HepG2 (cell line): Measurements from ENCODE around the gene BTG3. TPM values are rescaled to one million over a fixed set of nuclear protein-coding genes. Genes with fewer than 3 reads are reported as not detected.

ENCODE experiments used
- ATAC-seq: fragments of 200-7000 bp; cut with Tn5 transposase; 3 replicates; pipeline ENCODE4 v1.9.1; 2020; ENCODE audit warnings: mild to moderate bottlenecking, moderate library complexity
- BruUV-seq: library from RNA; stranded (reverse); fragments of 400-500 nt; replicated peaks from 2 replicates; lab custom pipeline; 2021; lab: Mats Ljungman, UMichigan
- CTCF ChIA-PET: fragments of 300-600 bp; formaldehyde crosslinking; extraction: SDS; loops from one replicate; lab custom pipeline; 2021; ENCODE audit warnings: low total read pairs, inconsistent platforms, low intra/inter-chr PET ratio; lab: Yijun Ruan, JAX
- POLR2A ChIA-PET: fragments of 350-600 bp; sonication (Branson Sonifier 250); formaldehyde crosslinking; loops from one replicate; lab custom pipeline; 2020; ENCODE audit warnings: antibody characterized with exemption, inconsistent platforms; lab: Yijun Ruan, JAX
- DNase-seq: peaks from one replicate; pipeline ENCODE4 v3.0.0-alpha.2; 2015; ENCODE audit warnings: low spot score
- FAIRE-seq: peaks from 3 replicates; lab custom pipeline; 2011; peaks lifted over from hg19 to GRCh38; lab: Jason Lieb, UNC
- H2AFZ ChIP-seq: one replicate; pipeline ENCODE4 v1.6.1; 2011; ENCODE audit warnings: low read length, inconsistent platforms
- H3K27ac ChIP-seq: fragments of 300-600 bp; 3 replicates; pipeline ENCODE4 v1.8.0; 2011; ENCODE audit warnings: mixed run types, mild to moderate bottlenecking, mixed read lengths, low read length, inconsistent platforms; ENCODE audit not compliant: insufficient read depth; ENCODE audit errors: extremely low read length
- H3K27me3 ChIP-seq, 2 experiments: fragments of 200-600 bp in 1 of 2; 2 replicates in 1 of 2; 3 replicates in 1 of 2; pipeline versions ENCODE4 v1.6.0 to v1.8.0; 2011; ENCODE audit warnings: low read length in 2 of 2, mild to moderate bottlenecking in 2 of 2, moderate library complexity in 2 of 2, inconsistent platforms in 1 of 2; ENCODE audit not compliant: insufficient read depth in 2 of 2, control insufficient read depth in 1 of 2
- H3K36me3 ChIP-seq, 2 experiments: fragments of 200-600 bp in 1 of 2; replicated peaks in 1 of 2; 2 replicates in 1 of 2; 3 replicates in 1 of 2; pipeline versions ENCODE4 v1.5.1 to v1.8.0; 2011; ENCODE audit warnings: low read length in 2 of 2, inconsistent platforms in 1 of 2; ENCODE audit not compliant: insufficient read depth in 2 of 2, control insufficient read depth in 1 of 2
- H3K4me1 ChIP-seq: 2 replicates; pipeline ENCODE4 v1.5.1; 2012; ENCODE audit warnings: low read length, inconsistent platforms; ENCODE audit not compliant: insufficient read depth
- H3K4me2 ChIP-seq: 2 replicates; pipeline ENCODE4 v1.6.0; 2011; ENCODE audit warnings: low read depth, low read length, inconsistent platforms
- H3K4me3 ChIP-seq, 3 experiments: fragments of 200-600 bp in 1 of 3; sonication (generic), shearing (Covaris generic) in 1 of 3; replicated peaks in 1 of 3; 2 replicates each; pipeline ENCODE4 v1.5.1; 2011 to 2016; ENCODE audit warnings: low read length in 3 of 3, inconsistent platforms in 2 of 3, low read depth in 2 of 3, mild to moderate bottlenecking in 2 of 3, control low read depth in 1 of 3, mixed read lengths in 1 of 3; ENCODE audit not compliant: insufficient read depth in 1 of 3
- H3K79me2 ChIP-seq: one replicate; pipeline ENCODE4 v1.6.1; 2011; ENCODE audit warnings: low read length, inconsistent platforms; ENCODE audit not compliant: insufficient read depth
- H3K9ac ChIP-seq: 2 replicates; pipeline ENCODE4 v1.6.0; 2011; ENCODE audit warnings: mild to moderate bottlenecking, low read depth, low read length, inconsistent platforms; ENCODE audit not compliant: insufficient read depth
- H3K9me3 ChIP-seq: 2 replicates; pipeline ENCODE4 v1.5.1; 2012; ENCODE audit warnings: mild to moderate bottlenecking, low read length
- H4K20me1 ChIP-seq: 2 replicates; pipeline ENCODE4 v1.6.0; 2011; ENCODE audit warnings: inconsistent platforms, mild to moderate bottlenecking, low read length, moderate library complexity; ENCODE audit not compliant: insufficient read depth
- ZNF142 ChIP-seq: sonication (generic); formaldehyde crosslinking; IDR thresholded peaks from 2 replicates; pipeline ENCODE4 v1.4.0; 2020; ENCODE audit warnings: missing genetic modification reagents
- ZNF746 ChIP-seq: sonication (generic); formaldehyde crosslinking; IDR thresholded peaks from 2 replicates; pipeline ENCODE4 v1.8.0; 2022; ENCODE audit warnings: mild to moderate bottlenecking, missing genetic modification reagents
- WGBS: methylation state at CpG from one replicate; pipeline ENCODE4 v1.1.6; 2017; ENCODE audit warnings: low lambda C conversion rate; 5-methylcytosine and 5-hydroxymethylcytosine counted together
- in situ Hi-C: cut with HindIII; loops from 2 replicates; pipeline ENCODE4 v1.10.0; 2017; ENCODE audit warnings: low pct_unique_long_range_greater_than_20kb; ENCODE audit not compliant: extremely low pct_ligation_motif_present
- intact Hi-C: fragments of 100-400 bp; cut with micrococcal nuclease; formaldehyde crosslinking; loops from one replicate; pipeline ENCODE4 v1.10.0; 2022; ENCODE audit not compliant: unreplicated experiment
- polyA plus RNA-seq, 8 experiments: library from polyadenylated mRNA; depleted of rRNA in 3 of 8; stranded (reverse) in 7 of 8; unstranded in 1 of 8; fragments of >200 nt; fragmentation: Illumina TruSeq in 4 of 8; extraction: Trizol in 4 of 8; gene quantifications; 2 replicates each; pipeline versions ENCODE4 v1.2.1 to v1.2.3, GENCODE V29; 2011 to 2016; ENCODE audit warnings: low read depth in 4 of 8, missing spikeins in 1 of 8, mixed read lengths in 1 of 8; ENCODE audit not compliant: insufficient read depth in 1 of 8
- total RNA-seq, 5 experiments: library from RNA; depleted of rRNA; stranded (reverse); fragments of >200 nt; fragmentation: Illumina TruSeq; extraction: Trizol; gene quantifications; 2 replicates each; pipeline ENCODE4 v1.2.3, GENCODE V29; 2016; ENCODE audit warnings: low read depth in 1 of 5

Gene BTG3
- total and polyA plus RNA-seq, 2 of the 13 experiments (the other 11 are each of a cell fraction or from before 2014, with no cell fraction given): 13.9 to 27.4 TPM

- FAIRE-seq: no peak
- Histone ChIP-seq H3K4me2 (peak overlapping the region; percentile 89), H3K4me1 (peaks cover 44% of the 10 kb centered on the region), H3K27me3 (no peaks in the 10 kb centered on the region; a peak in 1 of 5 replicates)
- in situ Hi-C loops: no loop called here
- CTCF ChIA-PET: no interaction called here
- intact Hi-C loops: loop anchor here (10.0 kb wide), 1 partner anchor 204 kb away; the partner anchor contains the start of gene C21orf91
- TF ChIP-seq ZNF746 (CRISPR knock-in tag) (no peak), ZNF142 (CRISPR knock-in tag) (0 out of 2 replicates have a peak, but pooled peaks have one; percentile 23)
- TF ChIP-seq, all 625 proteins: peak for 1
- Histone ChIP-seq H4K20me1 (no peaks in the 10 kb centered on the region), H3K4me3 (peak overlapping the region; percentile 82 to 90 (median 85)), H3K27ac (peak overlapping the region; percentile 73), H3K9me3 (no peaks in the 10 kb centered on the region), H3K36me3 (peaks cover 0 to 12% of the 10 kb centered on the region in 2 experiments; a peak in 3 of 5 replicates), H3K9ac (peak overlapping the region; percentile 86), H2AFZ (no peak overlapping the region), H3K79me2 (peaks cover 50% of the 10 kb centered on the region)
- ATAC-seq: peak; percentile 11
- POLR2A ChIA-PET: interaction anchor here (0.7 to 1.6 kb wide), 3 partner anchors 10 to 138 kb away, joined by 3 read pairs; no protein-coding TSS in a partner anchor
- no TSS peak for BruUV-seq
- 5% methylated on average over 9 of the region's 9 CpGs for WGBS
- DNase-seq: peak; percentile 13
Measured at GRCh38 chr21:17610911-17611310, 1.8 kb downstream of the BTG3 start.
